DOHH2 (cell line): ENCODE data around the gene CMIP.

Source experiments
- EZH2phosphoT487 ChIP-seq: fragments of 200-600 bp; sonication (generic); IDR thresholded peaks from 2 replicates; pipeline ENCODE4 v1.6.1; 2017; ENCODE audit warnings: borderline replicate concordance, mild to moderate bottlenecking, antibody characterized with exemption, low read length, moderate library complexity, mixed read lengths
- TF ChIP-seq, protein P1 (sequence below): fragments of 200-600 bp; sonication (generic); IDR thresholded peaks from one replicate; pipeline ENCODE4 v1.5.1; 2014; ENCODE audit warnings: antibody characterized with exemption, mild to moderate bottlenecking, low read depth, low read length; ENCODE audit not compliant: poor library complexity, severe bottlenecking

DNA sequence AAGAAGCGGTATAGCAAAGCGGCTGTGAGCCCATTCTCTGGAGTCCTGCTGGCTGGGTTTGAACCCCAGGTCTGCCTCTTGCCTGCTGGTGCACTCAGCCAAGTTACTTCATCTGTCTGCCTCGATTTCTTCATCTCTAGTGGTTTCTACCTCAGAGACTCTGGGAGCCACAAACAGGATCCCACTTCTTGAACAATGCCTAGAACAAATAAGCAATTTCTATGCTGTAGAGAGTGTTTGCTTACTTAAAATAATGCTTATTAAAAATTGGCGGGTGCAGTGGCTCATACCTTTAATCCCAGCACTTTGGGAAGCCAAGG lies 75.5 kb downstream of the CMIP start:
- TF ChIP-seq, protein P1, sequence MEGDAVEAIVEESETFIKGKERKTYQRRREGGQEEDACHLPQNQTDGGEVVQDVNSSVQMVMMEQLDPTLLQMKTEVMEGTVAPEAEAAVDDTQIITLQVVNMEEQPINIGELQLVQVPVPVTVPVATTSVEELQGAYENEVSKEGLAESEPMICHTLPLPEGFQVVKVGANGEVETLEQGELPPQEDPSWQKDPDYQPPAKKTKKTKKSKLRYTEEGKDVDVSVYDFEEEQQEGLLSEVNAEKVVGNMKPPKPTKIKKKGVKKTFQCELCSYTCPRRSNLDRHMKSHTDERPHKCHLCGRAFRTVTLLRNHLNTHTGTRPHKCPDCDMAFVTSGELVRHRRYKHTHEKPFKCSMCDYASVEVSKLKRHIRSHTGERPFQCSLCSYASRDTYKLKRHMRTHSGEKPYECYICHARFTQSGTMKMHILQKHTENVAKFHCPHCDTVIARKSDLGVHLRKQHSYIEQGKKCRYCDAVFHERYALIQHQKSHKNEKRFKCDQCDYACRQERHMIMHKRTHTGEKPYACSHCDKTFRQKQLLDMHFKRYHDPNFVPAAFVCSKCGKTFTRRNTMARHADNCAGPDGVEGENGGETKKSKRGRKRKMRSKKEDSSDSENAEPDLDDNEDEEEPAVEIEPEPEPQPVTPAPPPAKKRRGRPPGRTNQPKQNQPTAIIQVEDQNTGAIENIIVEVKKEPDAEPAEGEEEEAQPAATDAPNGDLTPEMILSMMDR, result no peak
- TF ChIP-seq EZH2phosphoT487, result no peak
